H1 (cell line): ENCODE data around the gene RFPL1. TPM values are rescaled to one million over a fixed set of nuclear protein-coding genes. Genes with fewer than 3 reads are reported as not detected.

Experiments
- CTCF ChIA-PET: fragments of 300-600 bp; sonication (Branson Sonifier 250); formaldehyde crosslinking; loops from one replicate; lab custom pipeline; 2021; ENCODE audit not compliant: partially characterized antibody; lab: Charles Lee
- POLR2A ChIA-PET: fragments of 300-600 bp; sonication (Branson Sonifier 250); formaldehyde crosslinking; loops from one replicate; lab custom pipeline; 2021; ENCODE audit warnings: inconsistent platforms; ENCODE audit not compliant: partially characterized antibody; lab: Charles Lee
- DNase-seq, 2 experiments: peaks; one replicate each; pipeline versions ENCODE4 v3.0.0 to v3.0.0-alpha.2; 2010 to 2022; ENCODE audit warnings: low spot score in 2 of 2, low read depth in 1 of 2, mixed read lengths in 1 of 2
- FAIRE-seq: peaks from 2 replicates; lab custom pipeline; 2011; peaks lifted over from hg19 to GRCh38; lab: Jason Lieb, UNC
- H2AFZ ChIP-seq: 2 replicates; pipeline ENCODE4 v1.8.1; 2012; ENCODE audit warnings: low read length, inconsistent platforms
- H2AK5ac ChIP-seq: 2 replicates; pipeline ENCODE4 v1.6.1; 2013; ENCODE audit warnings: low read depth, low read length
- H2BK120ac ChIP-seq: replicated peaks from 2 replicates; pipeline ENCODE3; 2013; ENCODE audit warnings: low read depth, low read length, inconsistent platforms
- H2BK12ac ChIP-seq: 2 replicates; pipeline ENCODE4 v1.6.1; 2013; ENCODE audit warnings: low read depth, low read length
- H2BK15ac ChIP-seq: 2 replicates; pipeline ENCODE4 v1.6.1; 2013; ENCODE audit warnings: low read length
- H2BK20ac ChIP-seq: 2 replicates; pipeline ENCODE4 v1.6.1; 2013; ENCODE audit warnings: low read length
- H2BK5ac ChIP-seq: 2 replicates; pipeline ENCODE4 v1.6.1; 2013; ENCODE audit warnings: low read depth, low read length
- H3K14ac ChIP-seq: 2 replicates; pipeline ENCODE4 v1.6.1; 2013; ENCODE audit warnings: inconsistent platforms; ENCODE audit not compliant: insufficient read length
- H3K18ac ChIP-seq: 2 replicates; pipeline ENCODE4 v1.6.1; 2013; ENCODE audit warnings: low read length; ENCODE audit errors: extremely low read depth
- H3K23ac ChIP-seq: 2 replicates; pipeline ENCODE4 v1.6.1; 2013; ENCODE audit warnings: inconsistent platforms; ENCODE audit not compliant: insufficient read length
- H3K23me2 ChIP-seq: 2 replicates; pipeline ENCODE4 v1.6.1; 2013; ENCODE audit warnings: low read depth, low read length
- H3K27ac ChIP-seq: 2 replicates; pipeline ENCODE4 v1.6.1; 2011; ENCODE audit warnings: low read depth, low read length, inconsistent platforms
- H3K27me3 ChIP-seq, 4 experiments: replicated peaks in 1 of 4; 1 replicate in 1 of 4; 2 replicates in 3 of 4; pipeline versions ENCODE4 v1.6.1 to v1.8.1; 2011 to 2013; ENCODE audit warnings: low read length in 3 of 4, mild to moderate bottlenecking in 3 of 4, inconsistent platforms in 2 of 4, mixed read lengths in 2 of 4, moderate library complexity in 1 of 4; ENCODE audit not compliant: control insufficient read depth in 3 of 4, insufficient read depth in 3 of 4; ENCODE audit errors: extremely low read depth in 1 of 4
- H3K36me3 ChIP-seq, 4 experiments: 2 replicates each; pipeline versions ENCODE4 v1.6.1 to v1.8.1; 2011 to 2013; ENCODE audit warnings: mild to moderate bottlenecking in 4 of 4, low read length in 3 of 4, moderate library complexity in 2 of 4, control low read depth in 1 of 4, inconsistent platforms in 1 of 4; ENCODE audit not compliant: insufficient read depth in 4 of 4, control insufficient read depth in 2 of 4
- H3K4ac ChIP-seq: replicated peaks from 2 replicates; pipeline ENCODE3; 2013; ENCODE audit warnings: low read length, low read depth, mixed read lengths, inconsistent platforms; ENCODE audit not compliant: insufficient read length
- H3K4me1 ChIP-seq, 4 experiments: replicated peaks in 1 of 4; 1 replicate in 1 of 4; 2 replicates in 3 of 4; pipeline versions ENCODE4 v1.6.1 to v1.8.1; 2011 to 2013; ENCODE audit warnings: low read length in 3 of 4, inconsistent platforms in 2 of 4, mixed read lengths in 1 of 4; ENCODE audit not compliant: insufficient read depth in 4 of 4, control insufficient read depth in 3 of 4
- H3K4me2 ChIP-seq, 2 experiments: 2 replicates each; pipeline versions ENCODE4 v1.6.1 to v1.8.1; 2011 to 2013; ENCODE audit warnings: low read depth in 2 of 2, low read length in 2 of 2, control low read depth in 1 of 2, inconsistent platforms in 1 of 2, mild to moderate bottlenecking in 1 of 2; ENCODE audit not compliant: insufficient read depth in 1 of 2
- H3K4me3 ChIP-seq, 4 experiments: fragments of 200-600, 300-600 bp in 1 of 4; sonication (generic), shearing (Covaris generic), sonication (Bioruptor Twin) in 1 of 4; 2 replicates each; pipeline versions ENCODE4 v1.5.1 to v1.8.1; 2011 to 2016; ENCODE audit warnings: low read length in 4 of 4, low read depth in 3 of 4, control low read depth in 2 of 4, inconsistent platforms in 2 of 4, mild to moderate bottlenecking in 2 of 4, mixed read lengths in 1 of 4, moderate library complexity in 1 of 4; ENCODE audit not compliant: insufficient read depth in 2 of 4; ENCODE audit errors: extremely low read depth in 1 of 4
- H3K56ac ChIP-seq: replicated peaks from 2 replicates; pipeline ENCODE3; 2013; ENCODE audit warnings: low read depth, mild to moderate bottlenecking, mixed read lengths, low read length, inconsistent platforms; ENCODE audit not compliant: insufficient read length
- H3K79me1 ChIP-seq: 2 replicates; pipeline ENCODE4 v1.6.1; 2013; ENCODE audit warnings: low read depth, low read length, control low read depth
- H3K79me2 ChIP-seq, 2 experiments: 2 replicates each; pipeline versions ENCODE4 v1.6.1 to v1.8.1; 2012 to 2013; ENCODE audit warnings: low read length in 2 of 2, mild to moderate bottlenecking in 2 of 2, inconsistent platforms in 1 of 2; ENCODE audit not compliant: insufficient read depth in 2 of 2, control insufficient read depth in 1 of 2
- H3K9ac ChIP-seq, 4 experiments: replicated peaks in 1 of 4; 1 replicate in 1 of 4; 2 replicates in 3 of 4; pipeline versions ENCODE4 v1.6.1 to v1.8.1; 2011 to 2013; ENCODE audit warnings: low read depth in 3 of 4, low read length in 3 of 4, control low read depth in 2 of 4, mild to moderate bottlenecking in 2 of 4, moderate library complexity in 2 of 4, inconsistent platforms in 1 of 4; ENCODE audit errors: extremely low read depth in 1 of 4
- H3K9me3 ChIP-seq, 2 experiments: 2 replicates each; pipeline versions ENCODE4 v1.6.1 to v1.8.1; 2012 to 2013; ENCODE audit warnings: mild to moderate bottlenecking in 2 of 2, moderate library complexity in 2 of 2, control low read depth in 1 of 2, inconsistent platforms in 1 of 2, low read depth in 1 of 2, low read length in 1 of 2, mixed read lengths in 1 of 2; ENCODE audit not compliant: insufficient read depth in 2 of 2
- H4K20me1 ChIP-seq, 2 experiments: replicated peaks in 1 of 2; 2 replicates each; pipeline versions ENCODE3 to v1.8.1; 2011 to 2013; ENCODE audit warnings: inconsistent platforms in 2 of 2, low read length in 2 of 2, mild to moderate bottlenecking in 1 of 2; ENCODE audit not compliant: insufficient read depth in 2 of 2, control insufficient read depth in 1 of 2
- H4K5ac ChIP-seq: 2 replicates; pipeline ENCODE4 v1.6.1; 2013; ENCODE audit warnings: low read length, low read depth, mixed read lengths, inconsistent platforms; ENCODE audit not compliant: insufficient read length
- H4K8ac ChIP-seq: 2 replicates; pipeline ENCODE4 v1.8.0; 2013; ENCODE audit warnings: mild to moderate bottlenecking, moderate library complexity, low read length, inconsistent platforms; ENCODE audit not compliant: insufficient read depth; ENCODE audit errors: extremely low read depth
- H4K91ac ChIP-seq: replicated peaks from 2 replicates; pipeline ENCODE3; 2013; ENCODE audit warnings: low read length, mixed read lengths, inconsistent platforms; ENCODE audit not compliant: insufficient read length
- ASH2L ChIP-seq: fragments of 200-600, 300-600 bp; sonication (generic); IDR thresholded peaks from one replicate; pipeline ENCODE4 v1.7.1; 2017; ENCODE audit warnings: low read length
- BRCA1 ChIP-seq: IDR thresholded peaks from 2 replicates; pipeline ENCODE4 v1.6.1; 2012; ENCODE audit warnings: low read depth, low read length, improper control_type of control experiment
- CBX8 ChIP-seq: fragments of 300-800, 300-1000 bp; sonication (generic); IDR thresholded peaks from 2 replicates; pipeline ENCODE4 v1.7.1; 2016; ENCODE audit warnings: low read depth, low read length, borderline replicate concordance
- HDAC2 ChIP-seq, 2 experiments: fragments of 300-600 bp in 1 of 2; sonication (generic) in 1 of 2; IDR thresholded peaks; 2 replicates each; pipeline ENCODE4 v1.6.1; 2011 to 2012; ENCODE audit warnings: low read depth in 2 of 2, low read length in 2 of 2, mild to moderate bottlenecking in 2 of 2, moderate library complexity in 2 of 2, borderline replicate concordance in 1 of 2, inconsistent platforms in 1 of 2
- POLR2A ChIP-seq, 2 experiments: IDR thresholded peaks; 1 replicate in 1 of 2; 2 replicates in 1 of 2; pipeline ENCODE4 v1.6.1; 2011; ENCODE audit warnings: low read depth in 2 of 2, low read length in 2 of 2, mild to moderate bottlenecking in 2 of 2; ENCODE audit errors: control extremely low read depth in 1 of 2
- POLR2AphosphoS5 ChIP-seq: IDR thresholded peaks from 2 replicates; pipeline ENCODE4 v1.6.1; 2011; ENCODE audit warnings: low read depth, low read length
- RFX5 ChIP-seq: IDR thresholded peaks from 2 replicates; pipeline ENCODE4 v1.6.1; 2011; ENCODE audit warnings: low read depth, low read length, improper control_type of control experiment, borderline replicate concordance
- SIRT6 ChIP-seq: IDR thresholded peaks from one replicate; pipeline ENCODE4 v1.7.1; 2012; ENCODE audit warnings: low read length, inconsistent platforms
- SP2 ChIP-seq: IDR thresholded peaks from 2 replicates; pipeline ENCODE4 v1.6.1; 2012; ENCODE audit warnings: mild to moderate bottlenecking, low read length, inconsistent platforms
- SRF ChIP-seq: IDR thresholded peaks from 2 replicates; pipeline ENCODE4 v1.6.1; 2011; ENCODE audit warnings: mild to moderate bottlenecking, low read depth, low read length, moderate library complexity
- TEAD4 ChIP-seq: IDR thresholded peaks from 2 replicates; pipeline ENCODE4 v1.6.1; 2012; ENCODE audit warnings: low read depth, low read length, inconsistent platforms, mixed read lengths
- WGBS, 2 experiments: shearing (Covaris generic) in 1 of 2; methylation state at CpG; one replicate each; pipeline versions ENCODE4 v1.1.6 to v1.1.7; 2013 to 2015; ENCODE audit warnings: low lambda C conversion rate in 2 of 2, mixed read lengths in 2 of 2, inconsistent platforms in 1 of 2, low coverage in 1 of 2, missing lambda C conversion rate in 1 of 2; ENCODE audit not compliant: insufficient replicate concordance in 2 of 2, insufficient coverage in 1 of 2, insufficient read length in 1 of 2; ENCODE audit errors: extremely low coverage in 1 of 2, missing lambda C conversion rate in 1 of 2; 5-methylcytosine and 5-hydroxymethylcytosine counted together
- polyA plus RNA-seq, 7 experiments: library from polyadenylated mRNA; depleted of rRNA in 3 of 7; stranded (reverse) in 5 of 7; unstranded in 2 of 7; fragments of >200 nt in 5 of 7; fragments of 200-250 nt in 2 of 7; gene quantifications; 1 replicate in 5 of 7; 2 replicates in 1 of 7; 4 replicates in 1 of 7; pipeline versions ENCODE4 v1.2.1 to v1.2.3, GENCODE V29; 2011 to 2013; ENCODE audit warnings: missing spikeins in 2 of 7, mixed read lengths in 2 of 7
- total RNA-seq: library from RNA; stranded (reverse); fragmentation: NEBNext Ultra II Directional; extraction: Animal tissue kit (Norgen Biotek cat#: 25700); gene quantifications from 2 replicates; pipeline ENCODE4 v1.2.1, GENCODE V29; 2021

RFPL1 gene
- total and polyA plus RNA-seq, 2 of the 8 experiments (the other 6 are each of a cell fraction or from before 2014, with no cell fraction given), result not detected

- Histone ChIP-seq H3K79me2 (peaks cover 0 to 22% of the 10 kb centered on the region in 2 experiments; a peak in 2 of 4 replicates), H3K4ac (no peak overlapping the region), H3K9ac (no peak overlapping the region), H3K4me2 (no peak overlapping the region), H2BK12ac (no peak overlapping the region), H3K4me3 (no peak overlapping the region), H4K5ac (no peak overlapping the region), H3K79me1 (peaks cover 8% of the 10 kb centered on the region; the same call in 1 of the 2 replicates), H2AK5ac (no peak overlapping the region), H3K23ac (no peak overlapping the region), H4K8ac (no peak overlapping the region), H2BK120ac (no peak overlapping the region), H3K27ac (no peak overlapping the region), H3K9me3 (no peaks in the 10 kb centered on the region), H3K4me1 (peaks cover 2 to 5% (median 2%) of the 10 kb centered on the region in 4 experiments; a peak in 4 of 7 replicates), H3K56ac (no peak overlapping the region), H3K36me3 (peaks cover 0 to 3% (median 0%) of the 10 kb centered on the region in 4 experiments; a peak in 1 of 8 replicates), H2BK15ac (no peak overlapping the region), H2BK5ac (no peak overlapping the region), H3K27me3 (no peaks in the 10 kb centered on the region), H4K91ac (no peak overlapping the region), H4K20me1 (peaks cover 0 to 10% of the 10 kb centered on the region in 2 experiments), H3K14ac (no peak overlapping the region), H2AFZ (no peak overlapping the region), H3K23me2 (peaks cover 6% of the 10 kb centered on the region; the same call in 1 of the 2 replicates), H3K18ac (no peak overlapping the region), H2BK20ac (no peak overlapping the region)
- DNase-seq (no peak), FAIRE-seq (no peak)
- TF ChIP-seq TEAD4 (no peak), POLR2AphosphoS5 (no peak), CBX8 (no peak), HDAC2 (IDR thresholded peaks at IDR 0.05; ENCODE audit: borderline replicate concordance in 1 of 2, low read depth in 2 of 2, low read length in 2 of 2) (no peak), RFX5 (no peak), SRF (no peak), SIRT6 (no peak), SP2 (no peak), BRCA1 (no peak), POLR2A (IDR thresholded peaks at IDR 0.05; ENCODE audit: control extremely low read depth in 1 of 2, low read depth in 2 of 2, low read length in 2 of 2) (no peak), ASH2L (no peak)
- ChIA-PET POLR2A (interaction anchor here (1.2 kb wide), 1 partner anchor 90 kb away, joined by 3 read pairs; the partner anchor contains the start of gene NEFH), CTCF (interaction anchor here (0.9 kb wide), 1 partner anchor 134 kb away, joined by 3 read pairs; no protein-coding TSS in a partner anchor)
- 95% methylated on average over 6 of the region's 6 CpGs; no CpG with 5 or more reads in 1 of the 2 experiments for WGBS, 2 experiments
Observed at GRCh38 chr22:29390270-29390669, 48.1 kb upstream of the RFPL1 start.
